DMS114 treated with DMSO at 0.1 percent for 48 hours (cell line): ENCODE data around the gene VWA2.

ENCODE experiments used
- DNase-seq: peaks from one replicate; lab custom pipeline; 2025; ENCODE audit not compliant: unreplicated experiment; lab: John Stamatoyannopoulos, UW

The VWA2 gene

GRCh38 chr10:114337510-114338462 is 98.7 kb downstream of the VWA2 start:
- no peak for DNase-seq

GRCh38 chr10:114340816-114341215 is 101.8 kb downstream of the VWA2 start:
- DNase-seq, result no peak
